GM21423 (cell line): ENCODE measurements around the gene LIN52.

Source experiments
- ATAC-seq: cut with Tn5 transposase; IDR thresholded peaks from one replicate; pipeline ENCODE4 v1.9.1; 2021; ENCODE audit warnings: mild to moderate bottlenecking, moderate library complexity; ENCODE audit not compliant: unreplicated experiment

LIN52 gene

DNA sequence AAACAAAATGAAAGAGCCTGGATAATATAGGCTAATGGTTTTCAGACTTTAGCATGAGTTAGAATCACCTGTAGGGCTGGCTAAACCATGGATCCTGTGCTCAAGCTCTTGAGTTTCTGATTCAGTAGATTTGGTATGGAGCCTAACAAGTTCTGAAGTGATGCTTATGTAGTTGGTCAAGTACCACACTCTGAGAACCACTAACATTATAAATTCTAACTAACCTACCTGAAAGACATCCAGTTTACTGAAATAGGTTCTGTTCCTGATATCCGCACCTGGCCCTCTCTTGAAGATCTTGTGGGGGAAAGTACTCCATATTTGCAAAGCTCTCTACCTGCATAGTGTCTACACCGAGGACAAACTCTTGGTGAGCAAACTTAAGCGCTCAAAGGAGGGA, 95.1 kb downstream of the LIN52 start:
- ATAC-seq = no peak

DNA sequence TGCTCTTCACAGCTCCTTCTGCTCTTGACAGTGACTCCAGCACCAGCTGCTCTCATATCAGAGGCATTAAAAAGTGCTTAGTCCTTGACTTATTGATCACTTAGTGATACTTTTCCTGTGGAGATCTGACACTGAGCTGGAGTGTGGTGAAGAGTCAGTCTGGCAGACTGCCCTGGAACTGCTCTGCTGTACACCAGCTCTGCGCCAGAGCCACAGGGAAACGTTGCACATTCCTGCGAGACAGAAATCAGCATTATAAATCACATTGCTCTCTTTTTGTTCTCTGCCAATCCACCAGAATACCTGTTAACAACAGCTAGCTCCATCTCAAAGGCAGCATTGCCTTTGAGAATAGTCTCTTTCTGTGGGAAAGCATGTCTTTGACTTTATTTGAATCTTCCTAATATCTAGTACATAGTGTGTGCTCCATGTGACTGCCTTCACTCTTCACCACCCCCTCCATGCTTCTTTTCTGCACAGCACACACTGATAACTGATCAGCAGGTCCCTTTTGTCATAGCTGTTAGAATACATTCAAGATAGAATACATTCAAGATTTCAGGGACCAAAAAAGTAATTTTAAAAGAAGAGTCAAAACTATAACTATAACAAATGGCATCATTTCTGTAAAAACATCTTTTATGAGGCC, 106.3 kb downstream of the LIN52 start:
- ATAC-seq = no peak

DNA sequence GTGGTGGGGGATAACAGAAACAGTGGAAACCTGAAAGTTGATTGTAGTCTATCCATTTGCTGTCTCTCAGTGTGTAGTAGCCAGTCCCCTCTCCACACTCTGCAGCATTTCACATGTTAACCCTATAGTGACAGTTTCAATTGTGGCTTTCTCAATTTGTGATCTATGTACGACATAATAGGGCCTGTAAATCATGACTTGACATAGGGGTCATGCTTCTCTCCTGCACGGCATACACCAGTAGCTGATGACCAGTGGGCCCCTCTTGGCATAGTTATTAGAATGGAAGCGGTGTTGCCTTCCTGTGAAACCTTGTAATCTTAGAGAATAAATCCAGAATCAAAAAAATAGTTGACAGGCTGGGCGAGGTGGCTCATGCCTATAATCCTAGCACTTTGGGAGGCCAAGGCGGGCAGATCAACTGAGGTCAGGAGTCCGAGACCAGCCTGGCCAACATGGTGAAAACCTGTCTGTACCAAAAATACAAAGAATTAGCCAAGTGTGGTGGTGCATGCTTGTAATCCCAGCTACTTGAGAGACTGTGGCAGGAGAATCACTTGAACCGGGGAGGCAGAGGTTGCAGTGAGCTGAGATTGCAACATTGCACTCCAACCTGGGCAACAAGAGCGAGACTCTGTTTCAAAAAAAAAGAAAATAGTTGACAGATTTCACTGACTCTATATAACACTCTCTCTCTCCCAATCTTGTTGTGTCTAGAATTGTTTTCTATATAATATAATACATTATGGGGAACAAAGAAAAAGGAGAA, 109.9 kb downstream of the LIN52 start:
- ATAC-seq = no peak

DNA sequence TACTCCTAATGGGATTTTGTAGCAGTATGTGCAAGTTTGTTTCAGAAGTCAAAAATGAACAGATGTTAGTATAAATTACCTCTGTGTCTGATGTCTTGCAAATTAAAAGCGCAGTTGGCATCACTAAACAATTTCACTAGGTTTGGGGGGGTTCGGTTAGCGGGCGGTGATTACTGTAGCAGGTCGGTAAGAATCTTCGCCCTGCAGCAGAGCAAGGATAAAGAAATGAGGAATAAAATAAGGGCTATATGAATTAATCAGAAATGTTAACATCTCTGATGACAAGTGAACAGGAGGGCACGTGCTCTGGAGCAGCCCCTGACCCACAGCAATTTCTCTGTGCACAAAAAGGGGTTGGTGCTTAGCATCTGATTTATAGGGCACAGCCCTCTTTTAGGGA, 110.9 kb downstream of the LIN52 start:
- no peak for ATAC-seq

DNA sequence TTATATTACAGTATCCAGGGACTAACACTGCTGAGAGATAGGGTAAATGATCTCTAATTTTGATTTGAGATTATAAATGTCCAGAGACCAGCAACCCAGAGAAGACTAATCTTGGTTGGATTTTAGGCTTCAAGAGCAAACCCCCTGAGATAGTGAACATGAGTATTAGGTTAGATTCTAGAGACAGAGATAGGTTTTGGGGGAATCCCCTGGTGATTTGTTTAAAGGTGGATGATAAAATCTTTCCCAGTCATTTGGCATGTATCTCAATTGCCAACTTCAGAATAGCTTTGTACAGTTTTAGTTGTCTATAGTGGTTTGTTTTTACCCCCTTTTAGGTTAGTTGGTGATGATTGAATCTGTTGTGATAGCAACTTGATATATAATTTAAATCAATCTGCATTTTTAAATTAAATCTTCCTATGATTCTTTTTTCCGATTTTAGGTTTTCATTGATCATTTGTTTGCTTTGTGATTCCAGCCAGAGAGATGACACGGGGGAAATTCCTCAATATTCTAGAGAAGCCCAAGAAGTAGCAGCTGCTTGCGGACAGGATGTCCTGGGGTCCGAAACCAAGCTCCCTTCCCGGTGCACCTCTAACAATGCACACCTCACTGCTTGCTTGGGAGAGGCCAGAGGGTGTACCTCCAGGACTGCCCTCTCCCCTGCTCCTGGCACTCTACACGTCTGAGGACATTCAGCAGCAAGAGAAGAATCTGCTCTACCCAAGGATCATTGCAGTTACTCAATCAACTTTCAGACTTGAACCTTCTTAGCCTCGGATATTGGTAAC, 113.9 kb downstream of the LIN52 start:
- no peak for ATAC-seq

DNA sequence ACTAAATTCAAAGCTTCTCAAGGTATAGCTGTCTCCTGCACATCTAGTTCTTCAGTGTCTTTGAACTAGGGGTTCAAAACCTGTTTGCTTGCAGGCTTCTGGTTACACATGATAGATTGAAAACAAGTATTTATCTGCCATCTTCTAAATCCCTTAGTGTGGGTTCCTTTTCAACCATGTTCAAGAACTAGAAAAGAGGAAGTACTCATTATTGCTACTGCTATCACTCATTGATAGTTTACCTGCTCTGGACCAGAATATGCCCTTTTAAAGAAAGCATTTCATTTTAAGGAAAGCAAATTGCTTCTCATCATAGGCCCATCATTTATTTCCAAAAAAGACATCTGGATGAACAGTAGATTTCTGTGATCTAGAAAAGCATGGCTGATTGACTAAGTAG, 117.4 kb downstream of the LIN52 start:
- no peak for ATAC-seq

DNA sequence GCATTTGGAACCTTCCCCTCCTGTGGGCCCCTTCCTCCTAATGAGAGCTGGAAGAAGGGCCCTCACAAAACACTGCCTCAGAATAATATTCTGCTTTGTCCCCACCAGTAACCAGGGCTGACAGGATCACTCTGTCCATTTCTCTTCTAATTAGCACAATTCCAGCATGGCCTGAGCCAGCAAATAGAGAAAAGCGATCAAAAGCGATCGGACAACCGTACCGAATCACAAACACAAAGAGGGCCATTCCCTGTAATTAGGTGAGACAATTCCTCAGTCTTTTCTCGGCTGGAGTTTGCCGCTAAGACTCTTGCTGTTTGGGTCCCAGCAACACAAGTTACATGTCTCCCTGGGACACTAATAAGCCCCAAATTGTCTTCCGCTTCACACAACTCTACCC, 118.9 kb downstream of the LIN52 start:
- ATAC-seq = no peak

DNA sequence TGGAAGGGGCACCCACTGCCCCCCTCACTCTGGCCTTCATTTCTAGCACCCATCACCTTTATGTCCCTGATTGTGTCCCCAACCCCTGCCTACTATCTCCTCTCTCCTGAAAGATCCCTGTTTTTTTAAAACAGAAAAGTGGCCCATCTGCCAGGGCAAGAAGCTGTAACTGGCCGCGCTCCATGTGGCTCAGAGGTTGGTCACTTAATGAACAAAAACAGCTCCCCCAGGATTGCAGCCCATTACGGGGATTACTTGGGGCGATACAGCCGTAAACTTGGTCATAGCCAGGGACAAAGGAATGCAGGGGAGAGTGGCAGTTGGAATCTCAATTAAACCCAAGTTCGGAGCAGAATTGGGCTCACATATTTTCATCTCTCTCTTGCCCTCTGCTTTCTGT, 119.7 kb downstream of the LIN52 start:
- ATAC-seq = no peak

DNA sequence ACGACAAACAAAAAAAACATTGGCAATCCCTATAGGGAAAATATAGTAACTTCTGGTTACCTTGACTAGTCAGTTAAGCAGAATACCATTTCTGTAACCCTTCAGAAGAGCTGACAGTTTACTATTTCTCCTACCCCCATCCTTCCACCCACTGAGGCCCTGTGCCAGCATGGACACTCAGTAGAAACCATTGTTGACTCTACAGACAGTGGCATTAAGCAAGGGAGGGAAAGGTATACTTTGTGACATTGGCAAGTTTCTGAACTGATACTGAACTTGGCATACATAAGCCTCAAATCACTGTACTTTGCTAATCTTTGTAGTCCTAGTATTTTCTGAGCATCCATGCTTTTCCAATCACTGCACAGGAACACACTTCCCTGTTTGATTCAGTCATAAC, 121.1 kb downstream of the LIN52 start:
- ATAC-seq = no peak

DNA sequence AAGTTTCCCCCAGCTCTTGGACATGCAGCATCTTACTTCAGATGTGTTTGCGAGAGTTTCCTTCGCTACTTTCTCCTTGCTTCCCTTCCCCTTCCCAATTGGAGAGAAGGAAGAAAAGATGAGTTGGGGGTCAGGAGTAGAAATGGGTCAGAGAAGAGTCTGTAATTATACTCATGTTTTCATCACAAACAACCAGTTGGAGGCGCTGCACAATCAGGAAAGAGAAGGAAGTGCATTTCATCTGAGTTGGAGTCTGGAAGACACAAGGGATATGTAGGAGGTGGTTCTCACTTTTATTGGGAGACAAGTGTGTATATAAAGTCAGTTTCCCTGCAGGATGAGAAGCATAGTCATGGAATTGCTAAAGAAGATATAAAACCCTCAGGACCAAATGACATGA, 123.2 kb downstream of the LIN52 start:
- no peak for ATAC-seq

DNA sequence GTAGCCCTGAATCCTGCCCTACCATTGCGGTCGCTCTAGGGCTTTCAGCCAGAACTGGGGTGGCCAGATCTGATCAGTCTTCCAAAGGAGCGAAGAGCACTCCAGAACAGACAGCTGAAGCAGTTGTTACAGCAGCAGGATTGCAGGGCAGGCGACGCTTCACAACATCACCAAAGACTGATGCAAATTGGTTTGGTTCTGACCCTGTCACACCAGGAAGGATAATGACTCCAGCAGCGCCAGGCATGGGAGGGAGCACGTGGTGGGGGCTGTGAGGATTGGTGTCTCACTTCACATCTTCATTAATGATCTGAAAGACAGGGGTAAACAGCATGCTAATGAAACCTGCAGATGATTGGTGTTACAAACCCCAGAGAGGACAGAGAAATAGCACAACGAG, 123.9 kb downstream of the LIN52 start:
- ATAC-seq = no peak

DNA sequence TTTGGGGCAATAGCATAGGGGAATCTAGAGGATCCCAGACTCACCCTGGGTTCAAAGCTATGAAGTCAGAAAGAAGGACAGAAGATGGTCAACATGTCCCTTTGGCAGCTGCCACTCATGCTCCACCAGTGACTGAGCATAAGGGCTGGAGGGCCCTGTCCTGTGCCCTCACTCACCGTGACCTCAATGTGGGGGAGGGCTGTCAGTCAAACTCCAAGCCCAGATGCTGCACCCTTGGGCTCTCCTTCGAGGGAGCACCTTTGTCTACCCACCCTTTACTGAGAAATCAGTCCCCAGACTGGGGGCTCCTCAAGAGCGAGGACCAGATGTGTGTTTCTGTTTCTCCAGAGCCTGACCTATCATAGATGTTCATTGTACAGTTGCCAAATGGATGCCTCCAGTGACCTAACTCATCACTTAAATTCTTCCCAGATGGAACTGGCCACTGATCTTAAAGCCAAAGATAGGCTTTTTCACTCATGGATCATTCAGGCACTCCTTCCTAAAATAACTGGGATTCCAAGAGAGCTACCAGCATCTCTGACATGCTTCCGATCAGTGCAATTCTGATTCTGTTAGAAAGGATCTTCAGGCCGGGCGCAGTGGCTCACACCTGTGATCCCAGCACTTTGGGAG, 127.3 kb downstream of the LIN52 start:
- no peak for ATAC-seq

DNA sequence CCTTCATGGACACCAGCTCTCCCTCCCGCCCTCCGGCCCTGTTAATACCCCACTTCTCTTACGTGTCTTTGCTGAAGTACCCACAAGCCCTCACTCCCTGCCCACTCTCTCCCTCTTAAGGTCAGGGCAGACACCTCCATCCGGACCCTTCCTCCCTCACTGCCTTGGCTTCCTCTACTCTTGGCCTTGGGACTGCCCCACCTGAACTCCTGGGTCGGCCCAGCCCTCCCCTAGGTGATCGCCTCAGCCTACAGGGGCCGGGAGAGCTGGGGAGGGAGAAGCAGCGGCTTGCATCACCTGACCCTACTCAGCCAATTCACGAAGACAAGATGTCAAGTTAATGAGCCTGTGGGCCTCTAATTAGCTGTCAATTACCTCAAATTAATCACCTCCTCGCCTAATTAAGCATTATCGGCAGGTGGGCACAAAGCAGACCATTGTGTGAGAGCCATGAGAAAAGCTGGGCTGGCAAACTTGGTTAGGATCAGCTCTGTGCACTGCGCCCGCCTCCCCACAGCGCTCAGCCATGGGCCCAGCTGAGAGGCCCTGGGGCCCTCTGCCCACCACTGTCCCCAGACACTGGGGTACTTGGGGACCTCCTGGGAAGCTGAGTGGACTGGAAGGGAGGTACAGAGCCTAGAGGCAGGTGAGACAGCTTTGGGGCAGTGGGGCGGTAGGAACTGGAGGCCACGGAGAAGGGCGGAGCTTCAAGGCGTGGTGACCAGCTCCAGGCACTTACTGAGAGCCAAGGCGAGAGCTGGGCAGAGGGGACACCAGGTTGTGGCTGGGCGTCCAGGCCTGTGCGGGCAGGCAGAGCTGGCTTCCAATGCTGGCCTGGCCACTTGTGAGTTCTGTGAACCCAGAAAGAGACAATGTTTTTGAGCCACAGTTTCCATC, 129.4 kb downstream of the LIN52 start:
- ATAC-seq = no peak

DNA sequence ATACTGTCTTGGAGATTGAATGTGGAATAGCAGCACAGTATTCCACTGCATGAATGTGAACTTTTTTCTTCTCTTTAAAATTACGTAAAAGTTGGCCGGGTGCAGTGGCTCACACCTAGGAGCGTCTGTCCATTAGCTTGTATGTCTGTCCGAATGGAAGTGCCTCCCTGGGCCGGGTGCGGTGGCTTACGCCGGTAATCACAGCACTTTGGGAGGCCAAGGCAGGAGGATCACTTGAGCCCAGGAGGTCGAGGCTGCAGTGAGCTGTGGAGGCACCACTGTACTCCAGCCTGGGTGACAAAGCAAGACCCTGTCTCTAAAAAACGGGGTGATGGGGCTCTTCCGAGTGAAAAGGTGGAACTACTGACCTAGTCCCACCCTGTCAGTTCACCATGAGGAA, 131.9 kb downstream of the LIN52 start:
- ATAC-seq = no peak

DNA sequence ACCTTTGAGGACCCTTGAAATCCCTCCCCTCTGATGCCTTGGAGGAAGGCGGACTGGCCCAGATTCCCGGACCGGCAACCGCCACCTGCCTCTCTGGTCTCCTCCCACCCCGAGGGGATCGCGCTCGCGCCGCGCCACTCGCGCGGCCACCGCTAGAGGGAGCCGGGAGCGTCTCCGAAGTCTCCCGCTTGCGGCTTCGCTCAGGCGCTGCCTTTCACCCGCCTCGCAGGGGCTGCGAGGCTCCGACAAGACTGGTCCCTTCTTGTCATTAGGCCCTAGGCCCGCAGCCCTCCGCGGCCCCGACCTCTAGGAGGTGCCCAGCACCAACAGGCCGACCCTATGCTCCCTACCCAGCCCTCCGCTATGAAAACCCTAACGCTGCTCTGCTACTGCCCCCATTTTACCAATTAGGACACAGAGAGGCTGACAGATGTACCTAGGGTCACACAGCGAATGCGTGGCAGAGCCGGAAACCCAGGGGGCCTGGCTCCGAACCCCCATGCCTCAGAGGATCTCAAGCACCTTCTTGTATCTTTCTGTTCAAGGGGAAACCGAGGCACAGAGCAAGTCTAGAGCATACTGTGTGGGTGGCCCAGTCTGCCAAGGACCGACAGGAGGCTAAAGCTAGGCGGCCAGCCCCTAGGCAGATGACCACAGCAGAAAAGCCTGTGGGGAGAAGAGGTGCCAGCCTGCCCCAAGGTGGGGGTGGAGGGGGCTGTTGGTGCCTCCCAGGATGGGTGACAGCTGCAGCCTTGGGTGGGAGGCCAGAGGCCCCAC, 133.1 kb downstream of the LIN52 start:
- no peak for ATAC-seq

DNA sequence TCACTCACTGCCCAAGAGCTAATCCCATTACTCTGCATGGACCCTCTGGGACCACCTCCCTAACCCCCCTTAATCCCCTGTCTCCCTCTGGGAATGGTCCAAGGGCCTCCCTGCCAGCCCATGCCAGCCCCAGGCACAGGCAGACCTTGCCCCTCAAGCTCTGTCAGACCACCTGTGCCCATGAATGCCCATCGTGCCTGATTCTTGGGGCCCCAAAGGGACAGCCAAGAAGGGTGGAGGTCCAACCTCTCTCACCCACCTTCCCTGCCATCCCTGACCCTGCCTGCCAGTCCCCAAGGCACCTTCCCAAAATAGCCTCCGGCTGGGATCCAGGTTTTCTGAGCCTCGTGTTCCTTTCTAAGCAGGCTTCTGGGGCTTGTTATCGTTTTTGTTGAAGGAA, 133.7 kb downstream of the LIN52 start:
- no peak for ATAC-seq

DNA sequence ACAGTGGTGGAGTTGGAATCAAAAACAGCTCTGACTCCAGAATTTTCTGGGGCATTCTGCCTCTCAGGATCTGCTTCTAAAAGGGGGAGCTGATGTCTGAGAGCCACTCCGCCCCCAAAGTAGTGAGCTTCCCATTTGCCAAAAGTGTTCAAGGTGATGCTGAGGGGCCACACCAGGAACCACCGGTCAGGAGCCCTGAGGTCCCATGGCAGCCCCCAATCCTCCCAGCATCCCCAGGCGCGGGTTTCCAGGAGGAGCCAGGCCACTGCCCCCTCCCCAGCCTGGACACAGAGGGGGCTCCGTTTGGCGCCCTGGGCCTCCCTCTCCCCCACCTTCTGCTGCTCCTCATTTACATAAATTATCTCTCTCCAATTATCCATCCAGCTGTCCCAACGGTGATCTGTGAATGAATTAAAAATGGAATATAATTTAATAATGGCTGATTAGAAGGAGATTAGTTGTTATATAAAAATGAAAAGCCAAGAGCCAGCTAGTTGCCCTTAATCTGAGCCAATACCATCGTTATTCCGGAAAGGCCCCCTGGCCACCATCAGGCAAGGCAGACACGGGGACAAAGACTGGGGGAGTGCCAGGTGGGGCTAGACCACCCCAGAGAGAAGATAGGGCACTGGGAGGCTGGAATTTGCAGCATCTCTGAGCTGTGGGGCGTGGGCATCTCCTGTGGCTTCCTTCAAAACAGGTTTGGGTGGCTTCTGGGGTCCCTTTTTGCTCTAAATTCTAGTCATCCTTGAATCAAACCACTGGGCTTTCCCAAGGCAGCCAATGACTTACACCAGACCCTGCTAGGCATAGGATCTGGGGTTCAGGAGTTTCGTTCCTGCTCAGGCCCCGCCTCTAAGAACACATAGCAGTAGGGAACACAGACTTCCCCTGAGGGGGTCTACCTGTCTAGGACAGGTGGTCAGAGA, 134.8 kb downstream of the LIN52 start:
- ATAC-seq = no peak

DNA sequence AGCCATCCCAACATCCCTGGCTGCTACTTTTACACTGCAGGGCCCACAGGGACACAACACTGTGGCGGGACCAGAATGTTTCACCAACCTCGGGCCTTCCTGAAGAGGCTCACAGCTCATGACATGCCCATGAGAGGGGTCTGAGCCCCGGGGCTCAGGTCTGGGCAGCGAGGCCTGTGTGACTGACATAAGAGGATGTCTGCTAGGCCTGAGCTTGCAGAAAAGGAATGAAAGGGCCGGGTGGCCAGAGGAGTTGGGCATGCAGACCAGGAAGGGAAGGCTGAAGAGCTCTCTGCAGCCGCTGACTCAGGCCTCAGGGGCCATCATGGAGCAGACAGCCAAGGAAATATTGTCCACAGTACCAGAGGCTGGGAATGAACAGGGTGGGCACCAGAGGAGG, 136.2 kb downstream of the LIN52 start:
- ATAC-seq = no peak

DNA sequence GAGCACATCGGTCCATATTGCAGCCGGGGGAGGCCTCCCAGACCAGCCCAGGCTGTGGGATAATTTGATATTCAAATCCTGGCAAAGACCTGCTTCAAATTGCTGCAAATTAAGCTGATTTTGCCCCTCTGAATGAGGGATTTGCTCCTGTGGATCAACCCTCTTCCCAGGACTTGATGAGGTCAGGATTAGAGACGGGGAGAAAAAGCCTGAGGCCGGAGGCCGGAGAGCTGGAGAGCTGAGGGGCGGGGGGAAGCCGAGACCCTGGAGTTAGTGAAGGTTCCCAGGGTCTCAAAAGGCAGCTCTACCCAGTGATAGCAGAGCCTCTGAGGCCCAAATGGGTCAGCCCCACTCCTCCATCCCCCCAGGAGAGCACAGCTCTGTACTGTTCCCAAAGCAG, 137.0 kb downstream of the LIN52 start:
- ATAC-seq = no peak
